Brain pericyte (primary cell): ENCODE data around the gene RAX.

ENCODE experiments used
- DNase-seq: peaks from one replicate; pipeline ENCODE4 v3.0.0-alpha.2; 2012; ENCODE audit warnings: low read depth, low spot score

RAX gene

GRCh38 chr18:59272891-59273758 is at the start of gene RAX:
Gene RAX (minus strand): TSS chr18:59273454. CDS start chr18:59273206, 248 bp downstream.
- no peak for DNase-seq

GRCh38 chr18:59318460-59319050 is 45.3 kb upstream of the RAX start, which contains the start of gene CPLX4:
Gene CPLX4 (minus strand): TSS chr18:59318649. CDS start chr18:59318462, 187 bp downstream.
- no peak for DNase-seq

GRCh38 chr18:59311631-59312030 is 38.4 kb upstream of the RAX start:
- no peak for DNase-seq

- DNase-seq = no peak
Measured at GRCh38 chr18:59308938-59309260, 35.6 kb upstream of the RAX start.

GRCh38 chr18:59308248-59308937 is 35.1 kb upstream of the RAX start:
- DNase-seq = no peak

GRCh38 chr18:59306640-59307039 is 33.4 kb upstream of the RAX start:
- DNase-seq = no peak

- no peak for DNase-seq
Measured at GRCh38 chr18:59305295-59305694, 32.0 kb upstream of the RAX start.

GRCh38 chr18:59303656-59304195 is 30.5 kb upstream of the RAX start:
- DNase-seq = no peak

GRCh38 chr18:59303006-59303405 is 29.8 kb upstream of the RAX start:
- DNase-seq = no peak

GRCh38 chr18:59301929-59302328 is 28.7 kb upstream of the RAX start:
- DNase-seq = no peak

- DNase-seq = no peak
Measured at GRCh38 chr18:59300676-59301285, 27.5 kb upstream of the RAX start.

GRCh38 chr18:59298871-59299270 is 25.6 kb upstream of the RAX start:
- no peak for DNase-seq

- DNase-seq = no peak
Measured at GRCh38 chr18:59293317-59293716, 20.1 kb upstream of the RAX start.

- DNase-seq = no peak
Measured at GRCh38 chr18:59286341-59286740, 13.1 kb upstream of the RAX start.

GRCh38 chr18:59282341-59282740 is 9.1 kb upstream of the RAX start:
- no peak for DNase-seq

- no peak for DNase-seq
Measured at GRCh38 chr18:59279722-59280121, 6.5 kb upstream of the RAX start.

- DNase-seq = no peak
Measured at GRCh38 chr18:59279193-59279592, 5.9 kb upstream of the RAX start.

GRCh38 chr18:59278793-59279192 is 5.5 kb upstream of the RAX start:
- no peak for DNase-seq

- DNase-seq = no peak
Measured at GRCh38 chr18:59276047-59276446, 2.8 kb upstream of the RAX start.

GRCh38 chr18:59275406-59275949 is 2.2 kb upstream of the RAX start:
- DNase-seq = no peak

- no peak for DNase-seq
Measured at GRCh38 chr18:59274533-59274928, 1.3 kb upstream of the RAX start.
